K562 (cell line): ENCODE data around the gene GAL3ST1. TPM values are rescaled to one million over a fixed set of nuclear protein-coding genes. Genes with fewer than 3 reads are reported as not detected.

Experiments
- ATAC-seq: fragments of 200-7000 bp; cut with Tn5 transposase; 3 replicates; pipeline ENCODE4 v1.9.1; 2020; ENCODE audit warnings: moderate library complexity
- BruUV-seq: library from RNA; stranded (reverse); fragments of 400-500 nt; replicated peaks from 2 replicates; lab custom pipeline; 2021; lab: Mats Ljungman, UMichigan
- CTCF ChIA-PET: fragments of 300-600 bp; formaldehyde crosslinking; extraction: SDS; loops from one replicate; lab custom pipeline; 2021; ENCODE audit warnings: low intra/inter-chr PET ratio; lab: Yijun Ruan, JAX
- POLR2A ChIA-PET: fragments of 300-600, 350-650 bp; sonication (Branson Sonifier 250); formaldehyde crosslinking; extraction: SDS; loops from one replicate; lab custom pipeline; 2021; ENCODE audit warnings: antibody characterized with exemption, inconsistent platforms; lab: Yijun Ruan, JAX
- DNase-seq, 4 experiments: peaks; one replicate each; pipeline versions ENCODE4 v3.0.0 to v3.0.0-alpha.2; 2011 to 2018; ENCODE audit warnings: low spot score in 3 of 4, mixed read lengths in 3 of 4; ENCODE audit errors: extremely low read depth in 1 of 4
- FAIRE-seq: peaks from 2 replicates; lab custom pipeline; 2011; peaks lifted over from hg19 to GRCh38; lab: Jason Lieb, UNC
- H2AFZ ChIP-seq: 2 replicates; pipeline ENCODE4 v1.6.0; 2011; ENCODE audit warnings: low read depth, low read length, control low read depth, inconsistent platforms
- H3K27ac ChIP-seq: fragments of 200-600 bp; 3 replicates; pipeline ENCODE4 v1.8.0; 2011; ENCODE audit warnings: low read depth, mild to moderate bottlenecking, control low read depth, inconsistent platforms, low read length, moderate library complexity, mixed read lengths; ENCODE audit errors: extremely low read depth
- H3K27me3 ChIP-seq, 2 experiments: fragments of 300-600 bp in 1 of 2; 2 replicates in 1 of 2; 3 replicates in 1 of 2; pipeline versions ENCODE4 v1.6.0 to v1.8.0; 2011; ENCODE audit warnings: inconsistent platforms in 2 of 2, low read length in 2 of 2, mild to moderate bottlenecking in 1 of 2, mixed read lengths in 1 of 2, moderate library complexity in 1 of 2; ENCODE audit not compliant: control insufficient read depth in 2 of 2, insufficient read depth in 2 of 2
- H3K36me3 ChIP-seq: fragments of 300-600 bp; 3 replicates; pipeline ENCODE4 v1.8.0; 2011; ENCODE audit warnings: mild to moderate bottlenecking, low read length, inconsistent platforms; ENCODE audit not compliant: control insufficient read depth, insufficient read depth
- H3K4me1 ChIP-seq, 2 experiments: fragments of 200-600 bp in 1 of 2; replicated peaks in 1 of 2; 2 replicates in 1 of 2; 3 replicates in 1 of 2; pipeline versions ENCODE4 v1.5.1 to v1.8.0; 2011; ENCODE audit warnings: inconsistent platforms in 2 of 2, low read length in 2 of 2, mild to moderate bottlenecking in 1 of 2, mixed read lengths in 1 of 2, moderate library complexity in 1 of 2; ENCODE audit not compliant: control insufficient read depth in 2 of 2, insufficient read depth in 2 of 2
- H3K4me2 ChIP-seq: 2 replicates; pipeline ENCODE4 v1.6.1; 2011; ENCODE audit warnings: low read length, control low read depth, inconsistent platforms, mixed read lengths; ENCODE audit not compliant: insufficient read depth
- H3K4me3 ChIP-seq: fragments of 200-600 bp; sonication (generic), shearing (Covaris generic); 2 replicates; pipeline ENCODE4 v1.5.1; 2016; ENCODE audit warnings: control low read depth, inconsistent platforms
- H3K79me2 ChIP-seq: fragments of 200-600 bp; 3 replicates; pipeline ENCODE4 v1.8.0; 2011; ENCODE audit warnings: low read length, inconsistent platforms; ENCODE audit not compliant: control insufficient read depth, insufficient read depth
- H3K9ac ChIP-seq, 2 experiments: 2 replicates each; pipeline versions ENCODE4 v1.6.0 to v1.6.1; 2011; ENCODE audit warnings: low read depth in 2 of 2, low read length in 2 of 2, control low read depth in 1 of 2, inconsistent platforms in 1 of 2, mild to moderate bottlenecking in 1 of 2, mixed read lengths in 1 of 2; ENCODE audit not compliant: insufficient read depth in 1 of 2
- H3K9me1 ChIP-seq: one replicate; pipeline ENCODE4 v1.6.0; 2011; ENCODE audit warnings: inconsistent platforms, mild to moderate bottlenecking, low read length, moderate library complexity; ENCODE audit not compliant: control insufficient read depth, insufficient read depth
- H3K9me3 ChIP-seq: replicated peaks from 2 replicates; pipeline ENCODE4 v1.5.1; 2011; ENCODE audit warnings: low read depth, low read length, inconsistent platforms; ENCODE audit not compliant: control insufficient read depth, insufficient read depth
- H4K20me1 ChIP-seq: replicated peaks from 2 replicates; pipeline ENCODE4 v1.6.1; 2011; ENCODE audit warnings: low read length, inconsistent platforms, mixed read lengths; ENCODE audit not compliant: control insufficient read depth, insufficient read depth
- CBFA2T2 ChIP-seq: fragments of 450-650 bp; conservative IDR thresholded peaks from 2 replicates; pipeline ENCODE4 v1.6.1; 2017; ENCODE audit warnings: mild to moderate bottlenecking
- CTBP1 ChIP-seq: fragments of 450-650 bp; IDR thresholded peaks from 2 replicates; pipeline ENCODE4 v1.6.1; 2016; ENCODE audit warnings: borderline replicate concordance
- EP300 ChIP-seq: IDR thresholded peaks from 2 replicates; pipeline ENCODE4 v1.6.1; 2012; ENCODE audit warnings: low read length, improper control_type of control experiment
- FIP1L1 ChIP-seq: fragments of 200-400 bp; formaldehyde crosslinking; IDR thresholded peaks from 2 replicates; pipeline ENCODE4 v1.6.1; 2018; ENCODE audit warnings: mild to moderate bottlenecking, low read depth, low read length; ENCODE audit not compliant: poor library complexity, severe bottlenecking
- HCFC1 ChIP-seq: IDR thresholded peaks from 2 replicates; pipeline ENCODE4 v1.6.1; 2012; ENCODE audit warnings: low read depth, low read length, improper control_type of control experiment
- HNRNPK ChIP-seq: fragments of 200-400 bp; formaldehyde crosslinking; IDR thresholded peaks from one replicate; pipeline ENCODE4 v1.6.1; 2018; ENCODE audit warnings: mild to moderate bottlenecking, low read depth, low read length; ENCODE audit not compliant: poor library complexity, severe bottlenecking
- KAT8 ChIP-seq: fragments of 450-650 bp; IDR thresholded peaks from 2 replicates; pipeline ENCODE4 v1.6.1; 2016; ENCODE audit warnings: low read depth, mild to moderate bottlenecking
- MEIS2 ChIP-seq: fragments of 450-650 bp; IDR thresholded peaks from 2 replicates; pipeline ENCODE4 v1.6.1; 2014; ENCODE audit warnings: mild to moderate bottlenecking; ENCODE audit not compliant: partially characterized antibody
- NR2F6 ChIP-seq: fragments of 450-650 bp; formaldehyde crosslinking; IDR thresholded peaks from 2 replicates; pipeline ENCODE4 v1.4.0; 2020; ENCODE audit warnings: mild to moderate bottlenecking
- NR4A1 ChIP-seq, 2 experiments: fragments of 250-450 bp in 1 of 2; fragments of 450-650 bp in 1 of 2; sonication (Bioruptor Pico) in 1 of 2; IDR thresholded peaks; 2 replicates each; pipeline versions ENCODE4 v1.4.0 to v1.6.1; 2016 to 2020; ENCODE audit warnings: mild to moderate bottlenecking in 2 of 2, missing compliant biosample characterization in 1 of 2, missing genetic modification characterization in 1 of 2, moderate library complexity in 1 of 2
- RBBP5 ChIP-seq: fragments of 200-600 bp; sonication (generic); IDR thresholded peaks from 2 replicates; pipeline ENCODE4 v1.6.1; 2012; ENCODE audit warnings: borderline replicate concordance, mild to moderate bottlenecking, low read length, control low read depth, inconsistent platforms; ENCODE audit not compliant: insufficient read depth, poor library complexity, severe bottlenecking
- RBM17 ChIP-seq: fragments of 200-400 bp; formaldehyde crosslinking; IDR thresholded peaks from 2 replicates; pipeline ENCODE4 v1.6.1; 2017; ENCODE audit warnings: low read depth, mild to moderate bottlenecking, low read length, borderline replicate concordance
- RUNX1 ChIP-seq: sonication (generic); IDR thresholded peaks from 2 replicates; pipeline ENCODE4 v1.6.1; 2016; ENCODE audit warnings: antibody characterized with exemption, low read depth
- SMC3 ChIP-seq: conservative IDR thresholded peaks from 2 replicates; pipeline ENCODE4 v1.6.1; 2011; ENCODE audit warnings: low read depth, low read length, improper control_type of control experiment; ENCODE audit not compliant: insufficient read depth
- U2AF1 ChIP-seq: fragments of 200-400 bp; formaldehyde crosslinking; optimal IDR thresholded peaks from 2 replicates; pipeline ENCODE3; 2017; ENCODE audit warnings: mild to moderate bottlenecking, low read depth, low read length, moderate library complexity
- ZNF224 ChIP-seq: sonication (generic); formaldehyde crosslinking; IDR thresholded peaks from 2 replicates; pipeline ENCODE4 v1.8.0; 2022; ENCODE audit warnings: mild to moderate bottlenecking, missing genetic modification reagents
- ZNF311 ChIP-seq: fragments of 250-450 bp; sonication (Bioruptor Pico); IDR thresholded peaks from 2 replicates; pipeline ENCODE4 v1.4.0; 2020; ENCODE audit warnings: mild to moderate bottlenecking, moderate library complexity
- WGBS: fragments of 100-300 bp; shearing (Covaris generic); methylation state at CpG from one replicate; pipeline ENCODE4 v1.1.6; 2016; ENCODE audit warnings: low coverage, mixed read lengths; ENCODE audit not compliant: insufficient coverage; ENCODE audit errors: missing lambda C conversion rate; 5-methylcytosine and 5-hydroxymethylcytosine counted together
- in situ Hi-C: fragments of 300-500 bp; cut with MboI; formaldehyde crosslinking; loops from 4 replicates; pipeline ENCODE4 v1.15.0; 2018; ENCODE audit warnings: inconsistent platforms, mixed read lengths
- intact Hi-C: fragments of 100-400 bp; cut with micrococcal nuclease; formaldehyde crosslinking; loops from 2 replicates; pipeline ENCODE4 v1.14.2; 2022
- polyA plus RNA-seq, 8 experiments: library from polyadenylated mRNA; depleted of rRNA in 4 of 8; stranded (reverse) in 5 of 8; unstranded in 3 of 8; fragments of >200 nt; fragmentation: Nextera tagmentation in 2 of 8; fragmentation: Illumina TruSeq in 1 of 8; extraction: Ambion mirVana in 2 of 8; extraction: Trizol in 1 of 8; gene quantifications; 2 replicates each; pipeline versions ENCODE4 v1.2.1 to v1.2.3, GENCODE V29; 2011 to 2014; ENCODE audit warnings: inconsistent platforms in 1 of 8, missing spikeins in 1 of 8
- total RNA-seq, 7 experiments: library from RNA; depleted of rRNA in 6 of 7; stranded (reverse); fragments of >200 nt in 6 of 7; fragmentation: Illumina TruSeq in 2 of 7; extraction: Trizol in 2 of 7; gene quantifications; 2 replicates each; pipeline versions ENCODE4 v1.2.1 to v1.2.3, GENCODE V29; 2011 to 2021; ENCODE audit warnings: low replicate concordance in 1 of 7
- TF ChIP-seq, protein P1 (sequence below): fragments of 450-650 bp; formaldehyde crosslinking; IDR thresholded peaks from 2 replicates; pipeline ENCODE4 v1.4.0; 2022; ENCODE audit warnings: mild to moderate bottlenecking, moderate library complexity
- TF ChIP-seq, protein P2 (sequence below): fragments of 250-450 bp; sonication (Bioruptor Pico); IDR thresholded peaks from 2 replicates; pipeline ENCODE4 v1.8.0; 2021; ENCODE audit warnings: mild to moderate bottlenecking, moderate library complexity

Gene GAL3ST1
- total and polyA plus RNA-seq, 9 of the 15 experiments (the other 6 are each of a cell fraction or from before 2014, with no cell fraction given) = 0.03 to 1.9 (median 0.33) TPM; not detected in 1

DNA sequence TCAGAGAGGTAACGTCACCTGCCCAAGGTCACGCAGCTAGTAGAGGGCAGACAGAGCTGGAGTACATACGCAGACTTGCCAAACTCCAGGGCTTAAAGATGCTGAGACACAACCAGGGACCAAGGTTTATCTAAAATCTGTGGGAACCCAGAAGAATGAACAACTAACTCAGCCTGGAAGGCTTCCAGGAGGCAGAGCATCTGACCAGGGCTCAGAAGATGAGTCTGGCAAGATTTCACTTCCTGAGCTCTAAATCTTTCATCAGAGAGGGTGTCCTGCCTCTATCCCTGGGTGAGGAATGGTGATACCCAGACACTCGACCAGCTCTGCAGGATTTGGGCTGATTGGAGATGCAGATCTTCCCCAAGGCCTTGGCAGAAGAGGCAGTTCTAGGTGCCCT lies 9.1 kb downstream of the GAL3ST1 start:
- no peak overlapping the region for H3K4me2 ChIP-seq
- FAIRE-seq (no peak), DNase-seq (no peak), ATAC-seq (no peak)
- H3K4me3 ChIP-seq = no peak overlapping the region
- no peaks in the 10 kb centered on the region for H3K36me3 ChIP-seq
- peaks cover 0 to 5% of the 10 kb centered on the region in 2 experiments; a peak in 2 of 5 replicates for H3K4me1 ChIP-seq
- H3K9ac ChIP-seq = no peak overlapping the region
- no peak overlapping the region for H2AFZ ChIP-seq
- intact Hi-C loops (no loop called here), in situ Hi-C loops (no loop called here)
- ChIA-PET CTCF (no interaction called here), POLR2A (interaction anchor here (0.7 to 1.5 kb wide), 2 partner anchors 13 to 15 kb away, joined by 4 read pairs; no protein-coding TSS in a partner anchor)
- BruUV-seq = no TSS peak
- H3K79me2 ChIP-seq = no peaks in the 10 kb centered on the region
- H4K20me1 ChIP-seq = no peaks in the 10 kb centered on the region
- H3K9me3 ChIP-seq = no peaks in the 10 kb centered on the region
- no peaks in the 10 kb centered on the region for H3K9me1 ChIP-seq
- peaks cover 0 to 17% of the 10 kb centered on the region in 2 experiments; a peak in 2 of 5 replicates for H3K27me3 ChIP-seq
- no peak overlapping the region for H3K27ac ChIP-seq
- WGBS = 3% methylated on average over 4 of the region's 4 CpGs
- no peak for TF ChIP-seq HCFC1
- TF ChIP-seq, protein P1, sequence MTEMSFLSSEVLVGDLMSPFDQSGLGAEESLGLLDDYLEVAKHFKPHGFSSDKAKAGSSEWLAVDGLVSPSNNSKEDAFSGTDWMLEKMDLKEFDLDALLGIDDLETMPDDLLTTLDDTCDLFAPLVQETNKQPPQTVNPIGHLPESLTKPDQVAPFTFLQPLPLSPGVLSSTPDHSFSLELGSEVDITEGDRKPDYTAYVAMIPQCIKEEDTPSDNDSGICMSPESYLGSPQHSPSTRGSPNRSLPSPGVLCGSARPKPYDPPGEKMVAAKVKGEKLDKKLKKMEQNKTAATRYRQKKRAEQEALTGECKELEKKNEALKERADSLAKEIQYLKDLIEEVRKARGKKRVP (CRISPR knock-in tag) = no peak
- TF ChIP-seq CTBP1 = peak; percentile 18; the same call in 1 of the 2 replicates
- TF ChIP-seq RUNX1 = no peak
- TF ChIP-seq U2AF1 = no peak
- no peak for TF ChIP-seq EP300
- no peak for TF ChIP-seq NR2F6 (CRISPR knock-in tag)
- TF ChIP-seq CBFA2T2 = no peak
- no peak for TF ChIP-seq NR4A1 (CRISPR knock-in tag; IDR thresholded peaks at IDR 0.05)
- no peak for TF ChIP-seq NR4A1 (tag; IDR thresholded peaks at IDR 0.05)
- TF ChIP-seq, protein P2, sequence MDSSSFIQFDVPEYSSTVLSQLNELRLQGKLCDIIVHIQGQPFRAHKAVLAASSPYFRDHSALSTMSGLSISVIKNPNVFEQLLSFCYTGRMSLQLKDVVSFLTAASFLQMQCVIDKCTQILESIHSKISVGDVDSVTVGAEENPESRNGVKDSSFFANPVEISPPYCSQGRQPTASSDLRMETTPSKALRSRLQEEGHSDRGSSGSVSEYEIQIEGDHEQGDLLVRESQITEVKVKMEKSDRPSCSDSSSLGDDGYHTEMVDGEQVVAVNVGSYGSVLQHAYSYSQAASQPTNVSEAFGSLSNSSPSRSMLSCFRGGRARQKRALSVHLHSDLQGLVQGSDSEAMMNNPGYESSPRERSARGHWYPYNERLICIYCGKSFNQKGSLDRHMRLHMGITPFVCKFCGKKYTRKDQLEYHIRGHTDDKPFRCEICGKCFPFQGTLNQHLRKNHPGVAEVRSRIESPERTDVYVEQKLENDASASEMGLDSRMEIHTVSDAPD (CRISPR knock-in tag) = no peak
- no peak for TF ChIP-seq HNRNPK
- TF ChIP-seq KAT8 = no peak
- TF ChIP-seq ZNF224 (CRISPR knock-in tag) = no peak
- TF ChIP-seq RBM17 = no peak
- peak; percentile 22 for TF ChIP-seq MEIS2
- TF ChIP-seq ZNF311 (CRISPR knock-in tag) = no peak
- TF ChIP-seq SMC3 = no peak
- no peak for TF ChIP-seq FIP1L1
- no peak for TF ChIP-seq RBBP5
